ENCODE results near the gene HTR4. TPM values are rescaled to one million over a fixed set of nuclear protein-coding genes. Genes with fewer than 3 reads are reported as not detected.

Gene HTR4
- total RNA-seq, 2 donors from 2014 or later: not detected

- H3K4me1 ChIP-seq (ENCODE audit: control insufficient read depth, insufficient read depth, low read length): no peaks in the 10 kb centered on the region
- Mint-ChIP-seq H3K27ac (no peak overlapping the region), H3K27me3 (ENCODE audit: insufficient read depth) (no peaks in the 10 kb centered on the region), H3K36me3 (ENCODE audit: low read depth) (no peaks in the 10 kb centered on the region), H3K4me3 (no peak overlapping the region), H3K4me1 (peaks cover 11% of the 10 kb centered on the region), H3K9me3 (no peaks in the 10 kb centered on the region)
- no peak overlapping the region for H3K4me3 ChIP-seq (ENCODE audit: low read length)
- no peak overlapping the region for H3K9ac ChIP-seq (ENCODE audit: extremely low read depth, low read length, poor library complexity, severe bottlenecking)
- no peak for DNase-seq
- no peaks in the 10 kb centered on the region for H3K9me3 ChIP-seq (ENCODE audit: control insufficient read depth, low read length)
- H3K27me3 ChIP-seq (ENCODE audit: control insufficient read depth, insufficient read depth, low read length, poor library complexity, severe bottlenecking): no peaks in the 10 kb centered on the region
- no peak for TF ChIP-seq CTCF (conservative IDR thresholded peaks at IDR 0.05)
- 90 to 100% methylated on average over 1 to 2 of the region's 2 CpGs for WGBS, 2 experiments (ENCODE audit: insufficient coverage in 1 of 2, insufficient read length in 1 of 2)
- no peaks in the 10 kb centered on the region for H3K36me3 ChIP-seq (ENCODE audit: control insufficient read depth, insufficient read depth, low read length)
- H3K27ac ChIP-seq (ENCODE audit: low read depth, low read length): no peak overlapping the region
Observed at GRCh38 chr5:148556835-148557234, 97.5 kb downstream of the HTR4 start.

GRCh38 chr5:148554621-148555020 is 99.7 kb downstream of the HTR4 start:
- no peak for DNase-seq
- no peaks in the 10 kb centered on the region for H3K36me3 Mint-ChIP-seq (ENCODE audit: low read depth)
- WGBS, 2 experiments (ENCODE audit: insufficient coverage in 1 of 2, insufficient read length in 1 of 2): 94% methylated on average over 2 of the region's 2 CpGs; no CpG with 5 or more reads in 1 of the 2 experiments

GRCh38 chr5:148543727-148544126 is 110.6 kb downstream of the HTR4 start:
- H3K27me3 Mint-ChIP-seq (ENCODE audit: insufficient read depth): no peaks in the 10 kb centered on the region
- no peak for DNase-seq

More at GRCh38 chr5:148554621-148555020, 99.7 kb downstream of the HTR4 start:
- H3K9me3 Mint-ChIP-seq: no peaks in the 10 kb centered on the region
- H3K4me3 Mint-ChIP-seq: no peak overlapping the region
- no peak for TF ChIP-seq CTCF (conservative IDR thresholded peaks at IDR 0.05)
- Histone ChIP-seq H3K4me1 (ENCODE audit: control insufficient read depth, insufficient read depth, low read length) (no peaks in the 10 kb centered on the region), H3K9ac (ENCODE audit: extremely low read depth, low read length, poor library complexity, severe bottlenecking) (no peak overlapping the region), H3K4me3 (ENCODE audit: low read length) (no peak overlapping the region), H3K27me3 (ENCODE audit: control insufficient read depth, insufficient read depth, low read length, poor library complexity, severe bottlenecking) (no peaks in the 10 kb centered on the region), H3K36me3 (ENCODE audit: control insufficient read depth, insufficient read depth, low read length) (no peaks in the 10 kb centered on the region), H3K9me3 (ENCODE audit: control insufficient read depth, low read length) (no peaks in the 10 kb centered on the region), H3K27ac (ENCODE audit: low read depth, low read length) (no peak overlapping the region)
- H3K27ac Mint-ChIP-seq: no peak overlapping the region
- peaks cover 11% of the 10 kb centered on the region for H3K4me1 Mint-ChIP-seq
- H3K27me3 Mint-ChIP-seq (ENCODE audit: insufficient read depth): no peaks in the 10 kb centered on the region

More at GRCh38 chr5:148543727-148544126, 110.6 kb downstream of the HTR4 start:
- no peaks in the 10 kb centered on the region for H3K27me3 ChIP-seq (ENCODE audit: control insufficient read depth, insufficient read depth, low read length, poor library complexity, severe bottlenecking)
- H3K4me3 ChIP-seq (ENCODE audit: low read length): no peak overlapping the region
- Mint-ChIP-seq H3K27ac (no peak overlapping the region), H3K9me3 (peaks cover 11% of the 10 kb centered on the region), H3K4me3 (no peak overlapping the region), H3K4me1 (no peaks in the 10 kb centered on the region), H3K36me3 (ENCODE audit: low read depth) (no peaks in the 10 kb centered on the region)
- no peak for TF ChIP-seq CTCF (conservative IDR thresholded peaks at IDR 0.05)
- H3K36me3 ChIP-seq (ENCODE audit: control insufficient read depth, insufficient read depth, low read length): no peaks in the 10 kb centered on the region
- no peaks in the 10 kb centered on the region for H3K4me1 ChIP-seq (ENCODE audit: control insufficient read depth, insufficient read depth, low read length)
- peaks cover 4% of the 10 kb centered on the region for H3K9me3 ChIP-seq (ENCODE audit: control insufficient read depth, low read length)
- WGBS, 2 experiments (ENCODE audit: insufficient coverage in 1 of 2, insufficient read length in 1 of 2): 92 to 100% methylated on average over 1 to 2 of the region's 2 CpGs
- no peak overlapping the region for H3K9ac ChIP-seq (ENCODE audit: extremely low read depth, low read length, poor library complexity, severe bottlenecking)
- H3K27ac ChIP-seq (ENCODE audit: low read depth, low read length): no peak overlapping the region

All from endodermal cell (in vitro differentiated cells).